Mesothelial cell of epicardium (in vitro differentiated cells): ENCODE results near the gene WDR89. TPM values are rescaled to one million over a fixed set of nuclear protein-coding genes. Genes with fewer than 3 reads are reported as not detected.

Experiments
- DNase-seq, 2 experiments: peaks; one replicate each; pipeline ENCODE4 v3.0.0; 2021; ENCODE audit warnings: low spot score in 2 of 2; ENCODE audit not compliant: unreplicated experiment in 2 of 2
- H3K27ac Mint-ChIP-seq: 2 replicates; pipeline ENCODE4 v1.8.0; 2021; ENCODE audit warnings: mixed read lengths
- H3K27me3 Mint-ChIP-seq: 2 replicates; pipeline ENCODE4 v1.8.0; 2021; ENCODE audit warnings: low read depth, mixed read lengths
- H3K36me3 Mint-ChIP-seq: 2 replicates; pipeline ENCODE4 v1.8.0; 2021; ENCODE audit warnings: mixed read lengths
- H3K4me1 Mint-ChIP-seq: 2 replicates; pipeline ENCODE4 v1.8.0; 2021; ENCODE audit warnings: mixed read lengths
- H3K4me3 Mint-ChIP-seq: 2 replicates; pipeline ENCODE4 v1.8.0; 2021; ENCODE audit warnings: mild to moderate bottlenecking, moderate library complexity, mixed read lengths
- H3K9me3 Mint-ChIP-seq: 2 replicates; pipeline ENCODE4 v1.8.0; 2021; ENCODE audit warnings: mixed read lengths
- total RNA-seq: library from RNA; stranded (reverse); gene quantifications from 3 replicates; pipeline ENCODE4 v1.2.1, GENCODE V29; 2021
- TF ChIP-seq, protein P1 (sequence below): fragments of 200-600 bp; sonication (generic); IDR thresholded peaks from one replicate; pipeline ENCODE4 v1.5.0; 2021; ENCODE audit warnings: antibody characterized with exemption; ENCODE audit not compliant: unreplicated experiment

Gene WDR89
- total RNA-seq, 1 donor from 2014 or later = 18.4 TPM

DNA sequence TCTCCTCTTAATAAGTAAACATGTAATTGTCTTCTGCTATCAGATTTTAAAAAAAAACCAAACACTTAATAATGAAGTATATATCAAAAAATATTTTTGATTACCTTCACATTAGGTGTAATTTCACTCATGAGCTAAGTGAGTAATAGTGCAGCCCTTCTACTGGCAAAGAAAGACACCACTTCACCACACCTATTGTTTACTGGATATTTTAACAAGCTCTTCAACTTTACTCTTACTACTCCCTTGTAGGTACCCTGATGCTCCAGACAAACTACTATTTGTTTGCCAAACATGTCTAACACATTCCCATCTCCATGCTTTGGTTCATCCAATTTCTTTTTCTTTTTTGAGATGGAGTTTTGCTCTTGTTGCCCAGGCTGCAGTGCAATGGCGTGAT lies 36.9 kb upstream of the WDR89 start:
- Mint-ChIP-seq H3K27me3 (no peaks in the 10 kb centered on the region), H3K4me1 (peaks cover 14% of the 10 kb centered on the region), H3K9me3 (no peaks in the 10 kb centered on the region), H3K36me3 (peaks cover 18% of the 10 kb centered on the region), H3K27ac (no peak overlapping the region), H3K4me3 (no peak overlapping the region)
- TF ChIP-seq, protein P1, sequence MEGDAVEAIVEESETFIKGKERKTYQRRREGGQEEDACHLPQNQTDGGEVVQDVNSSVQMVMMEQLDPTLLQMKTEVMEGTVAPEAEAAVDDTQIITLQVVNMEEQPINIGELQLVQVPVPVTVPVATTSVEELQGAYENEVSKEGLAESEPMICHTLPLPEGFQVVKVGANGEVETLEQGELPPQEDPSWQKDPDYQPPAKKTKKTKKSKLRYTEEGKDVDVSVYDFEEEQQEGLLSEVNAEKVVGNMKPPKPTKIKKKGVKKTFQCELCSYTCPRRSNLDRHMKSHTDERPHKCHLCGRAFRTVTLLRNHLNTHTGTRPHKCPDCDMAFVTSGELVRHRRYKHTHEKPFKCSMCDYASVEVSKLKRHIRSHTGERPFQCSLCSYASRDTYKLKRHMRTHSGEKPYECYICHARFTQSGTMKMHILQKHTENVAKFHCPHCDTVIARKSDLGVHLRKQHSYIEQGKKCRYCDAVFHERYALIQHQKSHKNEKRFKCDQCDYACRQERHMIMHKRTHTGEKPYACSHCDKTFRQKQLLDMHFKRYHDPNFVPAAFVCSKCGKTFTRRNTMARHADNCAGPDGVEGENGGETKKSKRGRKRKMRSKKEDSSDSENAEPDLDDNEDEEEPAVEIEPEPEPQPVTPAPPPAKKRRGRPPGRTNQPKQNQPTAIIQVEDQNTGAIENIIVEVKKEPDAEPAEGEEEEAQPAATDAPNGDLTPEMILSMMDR = no peak
- no peak for DNase-seq

DNA sequence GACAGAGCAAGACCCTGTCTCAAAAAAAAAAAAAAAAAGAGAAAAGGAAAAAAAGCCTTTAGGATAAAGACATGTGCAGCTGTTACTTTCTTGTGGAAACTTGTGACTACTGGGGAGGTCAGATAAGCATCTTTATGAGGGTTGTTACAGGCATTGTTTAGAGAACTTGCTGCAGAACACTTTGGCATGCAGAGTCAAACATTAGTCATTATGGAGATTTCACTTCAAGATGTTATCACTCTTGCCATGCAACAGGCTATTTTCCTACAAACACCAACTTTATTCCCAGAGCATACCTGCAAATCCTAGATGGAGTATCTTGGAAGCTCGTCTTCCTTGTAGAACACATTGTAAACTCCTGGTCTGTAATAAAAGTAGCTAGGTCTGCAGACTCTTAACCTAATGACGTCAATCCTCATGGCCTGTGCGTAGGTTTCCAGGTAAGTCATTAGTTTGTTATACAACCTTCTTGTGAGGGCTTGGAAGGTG lies 36.3 kb upstream of the WDR89 start:
- Mint-ChIP-seq H3K9me3 (no peaks in the 10 kb centered on the region), H3K4me1 (peaks cover 12% of the 10 kb centered on the region), H3K27ac (no peak overlapping the region), H3K27me3 (no peaks in the 10 kb centered on the region), H3K36me3 (peaks cover 17% of the 10 kb centered on the region), H3K4me3 (no peak overlapping the region)
- TF ChIP-seq, protein P1 = no peak
- no peak for DNase-seq

- H3K27ac Mint-ChIP-seq = no peak overlapping the region
- H3K9me3 Mint-ChIP-seq = no peaks in the 10 kb centered on the region
- H3K36me3 Mint-ChIP-seq = peaks cover 17% of the 10 kb centered on the region
- H3K27me3 Mint-ChIP-seq = no peaks in the 10 kb centered on the region
- DNase-seq = no peak
- H3K4me3 Mint-ChIP-seq = no peak overlapping the region
- peaks cover 23% of the 10 kb centered on the region for H3K4me1 Mint-ChIP-seq
- TF ChIP-seq, protein P1 = no peak
Observed at GRCh38 chr14:63676615-63677014, 34.9 kb upstream of the WDR89 start.

GRCh38 chr14:63673886-63674497 lies 32.3 kb upstream of the WDR89 start:
- TF ChIP-seq, protein P1 = no peak
- Mint-ChIP-seq H3K9me3 (no peaks in the 10 kb centered on the region), H3K27me3 (no peaks in the 10 kb centered on the region), H3K4me1 (peaks cover 24% of the 10 kb centered on the region), H3K4me3 (no peak overlapping the region), H3K36me3 (peaks cover 11% of the 10 kb centered on the region), H3K27ac (no peak overlapping the region)
- DNase-seq = no peak

- TF ChIP-seq, protein P1 = no peak
- Mint-ChIP-seq H3K4me1 (peaks cover 24% of the 10 kb centered on the region), H3K4me3 (no peak overlapping the region), H3K9me3 (no peaks in the 10 kb centered on the region), H3K36me3 (peaks cover 11% of the 10 kb centered on the region), H3K27me3 (no peaks in the 10 kb centered on the region), H3K27ac (no peak overlapping the region)
- DNase-seq = no peak
Observed at GRCh38 chr14:63673255-63673654, 31.6 kb upstream of the WDR89 start.
